Epithelial cell of esophagus (primary cell): ENCODE results near the gene ACTR1B.
A peak's percentile ranks its signal among the peaks of the same experiment; 100 is the strongest.

ENCODE experiments used
- DNase-seq: peaks from one replicate; pipeline ENCODE4 v3.0.0; 2010; ENCODE audit warnings: low read depth
- H3K4me3 ChIP-seq: 2 replicates; pipeline ENCODE4 v1.5.1; 2011; ENCODE audit warnings: mild to moderate bottlenecking, low read length, control low read depth
- TF ChIP-seq, protein P1 (sequence below): IDR thresholded peaks from 2 replicates; pipeline ENCODE4 v1.5.1; 2011; ENCODE audit warnings: low read depth, mild to moderate bottlenecking, low read length, control low read depth, inconsistent platforms; ENCODE audit not compliant: insufficient read depth; ENCODE audit errors: missing control alignments

The ACTR1B gene

GRCh38 chr2:97663626-97663961, 250 bp downstream of the ACTR1B start:
- H3K4me3 ChIP-seq = peak overlapping the region; percentile 70
- no peak for DNase-seq
- TF ChIP-seq, protein P1, sequence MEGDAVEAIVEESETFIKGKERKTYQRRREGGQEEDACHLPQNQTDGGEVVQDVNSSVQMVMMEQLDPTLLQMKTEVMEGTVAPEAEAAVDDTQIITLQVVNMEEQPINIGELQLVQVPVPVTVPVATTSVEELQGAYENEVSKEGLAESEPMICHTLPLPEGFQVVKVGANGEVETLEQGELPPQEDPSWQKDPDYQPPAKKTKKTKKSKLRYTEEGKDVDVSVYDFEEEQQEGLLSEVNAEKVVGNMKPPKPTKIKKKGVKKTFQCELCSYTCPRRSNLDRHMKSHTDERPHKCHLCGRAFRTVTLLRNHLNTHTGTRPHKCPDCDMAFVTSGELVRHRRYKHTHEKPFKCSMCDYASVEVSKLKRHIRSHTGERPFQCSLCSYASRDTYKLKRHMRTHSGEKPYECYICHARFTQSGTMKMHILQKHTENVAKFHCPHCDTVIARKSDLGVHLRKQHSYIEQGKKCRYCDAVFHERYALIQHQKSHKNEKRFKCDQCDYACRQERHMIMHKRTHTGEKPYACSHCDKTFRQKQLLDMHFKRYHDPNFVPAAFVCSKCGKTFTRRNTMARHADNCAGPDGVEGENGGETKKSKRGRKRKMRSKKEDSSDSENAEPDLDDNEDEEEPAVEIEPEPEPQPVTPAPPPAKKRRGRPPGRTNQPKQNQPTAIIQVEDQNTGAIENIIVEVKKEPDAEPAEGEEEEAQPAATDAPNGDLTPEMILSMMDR = no peak

DNA sequence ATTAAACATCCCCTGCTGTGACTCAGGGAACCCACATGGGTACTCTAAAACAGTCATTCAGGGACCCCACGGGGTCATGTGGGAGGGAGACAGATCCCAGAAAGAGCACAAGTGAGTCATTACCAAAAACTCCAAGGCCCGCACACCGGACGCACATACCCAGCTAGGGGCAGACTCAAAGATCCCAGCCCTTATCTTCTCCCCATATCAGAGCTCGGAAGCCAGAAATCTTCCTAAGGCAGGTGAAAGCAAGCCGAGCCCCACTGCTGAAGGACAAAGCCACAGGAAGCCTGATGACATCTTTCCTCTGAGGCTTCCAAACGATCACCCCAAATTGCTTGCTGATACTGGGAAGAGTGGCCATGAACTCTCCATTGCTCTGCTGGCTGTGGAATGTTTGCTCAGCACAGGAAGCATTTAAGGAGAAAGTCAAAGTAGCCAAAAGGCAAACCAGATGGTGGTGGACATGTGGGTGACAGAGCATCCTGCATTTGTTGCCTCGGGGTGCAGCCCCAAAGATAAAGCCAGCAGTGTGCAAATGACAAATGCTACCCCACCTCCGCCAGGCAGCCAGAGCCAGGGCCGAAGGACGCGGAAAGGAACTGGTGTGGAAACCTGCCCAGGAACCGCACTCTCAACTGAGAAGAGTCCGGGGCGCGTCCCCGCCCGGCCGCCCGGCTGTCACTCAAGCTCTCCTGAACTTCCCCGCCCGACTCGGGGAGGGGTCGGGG, 784 bp downstream of the ACTR1B start:
- TF ChIP-seq, protein P1 = no peak
- DNase-seq = peak; percentile 74
- peak overlapping the region; percentile 70 for H3K4me3 ChIP-seq

- TF ChIP-seq, protein P1 = no peak
- no peak for DNase-seq
- H3K4me3 ChIP-seq = peak overlapping the region; percentile 70
Measured at GRCh38 chr2:97662386-97662894, 1.4 kb downstream of the ACTR1B start.

DNA sequence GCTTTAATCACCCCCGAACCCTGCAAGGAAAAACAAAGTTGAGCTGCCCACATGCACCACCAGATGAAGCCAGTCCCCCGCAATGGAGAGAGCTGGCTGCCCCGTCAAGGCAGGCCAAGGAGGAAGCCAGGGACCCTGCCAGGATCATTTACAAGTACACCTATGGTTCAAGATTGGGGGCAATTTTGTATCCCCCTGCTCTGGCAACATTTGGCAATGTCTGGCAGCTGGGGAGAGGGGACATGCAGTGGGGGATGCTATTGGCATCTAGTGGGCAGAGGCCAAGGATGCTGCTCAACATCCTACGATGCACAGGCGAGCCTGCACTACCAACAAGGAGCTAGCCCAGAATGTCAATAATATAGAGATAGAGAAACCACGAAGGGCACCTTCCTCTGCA, 1.9 kb downstream of the ACTR1B start:
- DNase-seq = no peak
- no peak overlapping the region for H3K4me3 ChIP-seq
- TF ChIP-seq, protein P1 = no peak

- TF ChIP-seq, protein P1 = no peak
- no peak for DNase-seq
- H3K4me3 ChIP-seq = no peak overlapping the region
Measured at GRCh38 chr2:97660775-97661389, 3.0 kb downstream of the ACTR1B start.

GRCh38 chr2:97660044-97660774, 3.6 kb downstream of the ACTR1B start:
- H3K4me3 ChIP-seq = no peak overlapping the region
- TF ChIP-seq, protein P1 = no peak
- DNase-seq = no peak
